GM19099 (cell line): ENCODE data around the gene RAB9A.

Source experiments
- POLR2A ChIP-seq: IDR thresholded peaks from 3 replicates; pipeline ENCODE4 v1.6.1; 2011; ENCODE audit warnings: low read depth; ENCODE audit not compliant: insufficient read length; ENCODE audit errors: extremely low read depth

Gene RAB9A

GRCh38 chrX:13721819-13722519, 33.0 kb downstream of the RAB9A start:
- no peak for TF ChIP-seq POLR2A

- TF ChIP-seq POLR2A, result no peak
Observed at GRCh38 chrX:13732246-13733067, 43.5 kb downstream of the RAB9A start.

- TF ChIP-seq POLR2A, result no peak
Observed at GRCh38 chrX:13733506-13733905, 44.6 kb downstream of the RAB9A start.

GRCh38 chrX:13734278-13735172, 45.6 kb downstream of the RAB9A start, which contains the start of the genes OFD1 and TRAPPC2:
Gene OFD1, plus strand, starts transcription at chrX:13734748. Its CDS starts 324 bp downstream, at chrX:13735072.
Gene TRAPPC2, minus strand, starts transcription at chrX:13734620. Its CDS starts 14,657 bp downstream, at chrX:13719963.
- TF ChIP-seq POLR2A, result peak; percentile 83

- no peak for TF ChIP-seq POLR2A
Observed at GRCh38 chrX:13741695-13742094, 52.8 kb downstream of the RAB9A start.

DNA sequence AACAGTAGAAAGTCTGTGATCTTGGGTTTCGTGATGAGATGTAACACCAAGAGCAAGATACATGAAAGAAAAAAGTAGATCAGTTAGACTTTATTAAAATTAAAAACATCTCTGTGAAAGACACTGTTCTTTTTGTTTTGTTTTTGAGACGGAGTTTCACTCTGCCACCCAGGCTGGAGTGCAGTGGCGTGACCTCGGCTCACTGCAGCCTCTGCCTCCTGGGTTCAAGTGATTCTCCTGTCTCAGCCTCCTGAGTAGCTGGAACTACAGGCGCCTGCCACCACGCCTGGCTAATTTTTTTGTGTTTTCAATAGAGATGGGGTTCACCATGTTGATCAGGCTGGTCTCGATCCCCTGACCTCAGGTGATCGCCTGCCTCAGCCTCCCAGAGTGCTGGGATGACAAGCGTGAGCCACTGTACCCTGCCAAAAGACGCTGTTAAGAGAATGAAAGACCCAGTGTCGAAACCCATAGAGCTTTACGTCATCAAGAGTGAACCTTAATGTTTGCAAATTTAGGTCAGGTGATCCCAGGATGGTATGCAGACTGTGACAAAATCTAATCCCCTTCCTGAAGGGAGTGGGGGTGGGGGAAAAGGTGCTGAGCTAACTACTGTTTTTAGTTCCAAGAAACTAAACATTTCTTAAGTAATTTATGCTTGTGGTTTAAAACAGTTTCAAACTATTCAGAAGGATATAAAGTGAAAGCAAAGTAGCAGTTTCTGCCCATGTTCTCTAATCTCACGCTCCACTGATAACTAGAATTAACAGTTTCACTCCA, 53.7 kb downstream of the RAB9A start:
- TF ChIP-seq POLR2A, result no peak

DNA sequence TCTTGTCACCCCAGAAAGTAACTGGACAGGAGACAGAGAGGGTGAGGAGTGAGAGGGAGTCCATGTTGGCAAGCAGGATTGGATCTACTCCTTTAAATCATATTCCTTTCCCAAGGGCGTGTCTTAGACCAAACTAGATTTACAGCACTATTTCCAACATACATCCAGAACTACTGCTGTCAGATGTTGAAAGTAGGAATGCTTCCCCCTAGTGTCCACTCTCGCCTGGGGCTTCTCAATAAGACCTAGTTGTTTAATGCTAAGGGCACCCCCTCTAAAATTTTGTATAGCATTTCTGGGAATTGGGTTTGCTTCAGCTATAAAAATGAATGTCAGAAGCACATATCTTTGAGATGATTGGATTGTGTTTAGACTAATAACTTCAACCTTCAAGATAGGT, 58.9 kb downstream of the RAB9A start:
- TF ChIP-seq POLR2A, result no peak

GRCh38 chrX:13748486-13748885, 59.6 kb downstream of the RAB9A start:
- TF ChIP-seq POLR2A, result no peak

DNA sequence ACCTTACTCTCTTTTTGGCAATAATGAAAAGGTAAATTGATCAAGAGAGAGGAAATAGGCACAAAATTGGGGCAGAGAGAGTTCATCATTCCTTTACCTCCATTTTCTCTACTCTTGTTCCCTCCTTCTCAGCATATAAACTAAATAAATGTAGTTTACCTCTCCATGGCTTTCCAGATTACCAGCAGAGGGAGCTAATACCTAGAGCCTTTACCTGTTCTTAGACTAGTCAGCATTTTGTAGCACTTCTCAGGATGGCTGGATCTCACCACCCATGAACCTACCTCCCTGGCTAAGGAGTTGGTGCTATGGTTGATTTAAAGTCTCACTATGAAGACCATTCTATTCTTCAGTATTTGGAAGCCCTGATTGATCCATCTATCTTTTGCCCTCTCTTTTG, 61.3 kb downstream of the RAB9A start:
- TF ChIP-seq POLR2A, result no peak

DNA sequence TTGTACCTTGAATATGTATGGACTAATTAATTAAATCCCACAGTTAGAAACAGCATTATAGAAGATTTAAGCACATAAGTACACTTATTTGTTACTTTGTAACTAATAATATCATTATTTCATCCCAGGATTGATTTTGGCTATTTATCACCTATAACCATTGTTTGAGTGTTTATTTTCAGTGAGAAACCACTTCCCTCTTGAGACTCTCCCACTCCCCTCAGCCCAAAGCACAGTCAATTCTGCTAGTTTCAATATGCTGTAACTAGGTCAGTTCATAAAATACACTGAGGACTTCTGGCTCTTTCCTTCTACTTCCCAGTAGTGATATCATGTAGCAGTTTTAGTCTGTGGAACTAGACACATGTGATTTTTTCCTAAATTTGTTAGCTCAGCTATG, 61.9 kb downstream of the RAB9A start:
- no peak for TF ChIP-seq POLR2A

DNA sequence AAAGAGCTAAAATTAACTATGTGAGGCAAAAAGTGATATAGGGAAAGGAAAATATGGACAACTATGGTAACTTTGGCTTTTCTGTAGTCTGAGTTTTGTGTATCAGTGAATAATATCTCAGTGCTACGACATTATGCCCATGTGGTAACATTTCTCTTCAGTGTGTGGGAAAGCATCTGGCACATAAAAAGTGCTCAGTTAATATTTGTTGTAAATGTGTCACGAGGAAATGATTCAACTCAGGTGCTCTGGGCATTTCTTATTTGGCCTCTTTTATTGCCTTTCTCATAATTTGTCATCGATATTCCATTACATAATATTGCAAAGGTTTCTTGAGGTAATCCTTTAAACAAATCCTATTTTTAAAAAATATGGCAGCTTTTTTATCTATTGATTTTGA, 63.2 kb downstream of the RAB9A start:
- TF ChIP-seq POLR2A, result no peak

- TF ChIP-seq POLR2A, result no peak
Observed at GRCh38 chrX:13752646-13753045, 63.7 kb downstream of the RAB9A start.

DNA sequence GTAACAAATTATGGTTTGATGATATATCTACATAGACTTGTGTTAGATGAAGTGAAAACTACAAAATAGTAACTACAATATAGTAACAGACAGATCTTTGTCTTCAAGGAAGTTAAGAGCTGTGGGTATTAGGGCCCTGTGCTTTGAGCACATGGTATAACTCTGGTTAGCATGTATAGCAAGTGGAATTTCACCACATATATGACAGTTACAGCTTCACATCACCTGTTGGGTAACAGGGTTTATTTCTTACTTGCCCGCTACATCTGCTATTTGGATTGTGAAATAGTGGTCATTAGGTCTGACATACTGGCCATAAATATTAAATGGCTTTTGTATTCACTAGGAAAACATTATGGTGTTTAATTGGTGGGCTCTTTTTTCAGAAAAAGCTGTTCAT, 65.8 kb downstream of the RAB9A start:
- TF ChIP-seq POLR2A, result no peak

DNA sequence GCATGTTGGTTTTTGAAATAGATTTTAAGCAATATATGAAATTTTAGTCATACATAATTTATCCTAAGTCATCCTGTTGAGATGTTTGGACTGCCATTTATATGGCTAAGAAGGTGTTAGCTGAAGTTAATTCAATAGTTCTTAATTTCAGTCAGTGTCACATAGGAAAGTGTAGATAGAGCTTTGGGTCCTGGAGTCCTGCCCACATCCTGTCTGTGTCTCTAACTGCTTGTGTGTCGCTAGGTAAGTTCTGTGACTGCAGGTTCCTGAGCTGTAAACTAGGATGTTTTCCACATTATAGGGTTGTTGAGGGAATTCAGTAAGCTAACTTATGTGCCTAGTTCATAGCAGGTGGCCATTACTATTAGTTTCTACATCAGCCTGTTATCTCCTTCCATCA, 66.3 kb downstream of the RAB9A start:
- no peak for TF ChIP-seq POLR2A
